Sigmoid colon (tissue), 7 donors: ENCODE results near the gene SP140L. TPM values are rescaled to one million over a fixed set of nuclear protein-coding genes. Genes with fewer than 3 reads are reported as not detected.
"Not testable (repeated sequence)": the region's sequence is repeated elsewhere in the genome, so short reads cannot be mapped to it uniquely, and the experiment has no call there.

Experiments used
- DNase-seq: peaks from one replicate; pipeline ENCODE4 v3.0.0-alpha.2; 2019
- H3K27ac ChIP-seq, 4 donors: fragments of 200-600 bp; sonication (generic); one replicate each; pipeline ENCODE4 v1.5.1; 2016 to 2019; ENCODE audit warnings: mild to moderate bottlenecking in 1 of 4
- H3K27me3 ChIP-seq, 3 donors: fragments of 200-600 bp; sonication (generic); one replicate each; pipeline ENCODE4 v1.5.1; 2019; ENCODE audit warnings: mild to moderate bottlenecking in 1 of 3
- H3K36me3 ChIP-seq, 4 donors: fragments of 200-600 bp; sonication (generic); one replicate each; pipeline ENCODE4 v1.5.1; 2016 to 2019
- H3K4me1 ChIP-seq, 4 donors: fragments of 200-600 bp; sonication (generic); one replicate each; pipeline ENCODE4 v1.5.1; 2017 to 2019
- H3K4me3 ChIP-seq, 4 donors: fragments of 200-600 bp; sonication (generic); one replicate each; pipeline ENCODE4 v1.5.1; 2017 to 2019; ENCODE audit warnings: mild to moderate bottlenecking in 2 of 4, moderate library complexity in 1 of 4
- H3K9me3 ChIP-seq, 4 donors: fragments of 200-600 bp in 3 of 4; sonication (generic) in 3 of 4; one replicate each; pipeline versions ENCODE4 v1.5.1 to v1.6.1; 2013 to 2019
- CTCF ChIP-seq, 4 experiments: fragments of 450-650 bp in 3 of 4; fragments of 200-600 bp in 1 of 4; IDR thresholded peaks; one replicate each; pipeline ENCODE4 v1.5.1; 2016 to 2019; ENCODE audit warnings: antibody characterized with exemption in 4 of 4, mild to moderate bottlenecking in 3 of 4, moderate library complexity in 2 of 4
- EP300 ChIP-seq, 4 donors: sonication (generic); formaldehyde crosslinking; IDR thresholded peaks; one replicate each; pipeline ENCODE4 v1.6.1; 2017; ENCODE audit warnings: antibody characterized with exemption in 4 of 4
- POLR2A ChIP-seq, 2 donors: fragments of 450-650 bp; IDR thresholded peaks; one replicate each; pipeline ENCODE4 v1.6.1; 2016; ENCODE audit warnings: antibody characterized with exemption in 2 of 2, mild to moderate bottlenecking in 2 of 2, moderate library complexity in 2 of 2
- POLR2AphosphoS5 ChIP-seq, 4 donors: sonication (generic); formaldehyde crosslinking; IDR thresholded peaks; one replicate each; pipeline ENCODE4 v1.6.1; 2017; ENCODE audit warnings: antibody characterized with exemption in 4 of 4
- WGBS, 2 donors: extraction: QIAGEN DNeasy Blood & Tissue Kit; methylation state at CpG; one replicate each; pipeline ENCODE4 v1.1.7; 2013; 5-methylcytosine and 5-hydroxymethylcytosine counted together
- intact Hi-C: fragments of 100-400 bp; cut with DNase I; formaldehyde crosslinking; loops from one replicate; pipeline ENCODE4 v1.15.1; 2023
- polyA plus RNA-seq, 3 donors: library from polyadenylated mRNA; stranded (reverse); fragments of 200-250 nt; gene quantifications; one replicate each; pipeline ENCODE4 v1.2.3, GENCODE V29; 2013
- total RNA-seq, 4 donors: library from RNA; depleted of rRNA; stranded (reverse); fragments of >200 nt; gene quantifications; one replicate each; pipeline ENCODE4 v1.1.0, GENCODE V29; 2016
- donor health status: healthy with polysubstance abuse.
- donor health status: Bipolar disorder and iron deficiency.
- donor health status: healthy.

The SP140L gene
- total and polyA plus RNA-seq, 7 donors, result 4.3 to 28.2 (median 8.2) TPM

- no peak for TF ChIP-seq EP300 (IDR thresholded peaks at IDR 0.05)
- no peak for TF ChIP-seq CTCF (IDR thresholded peaks at IDR 0.05)
- no peak for TF ChIP-seq POLR2A (IDR thresholded peaks at IDR 0.05)
- no peak for TF ChIP-seq POLR2AphosphoS5 (IDR thresholded peaks at IDR 0.05)
- Histone ChIP-seq H3K27ac (no peak overlapping the region), H3K4me3 (no peak overlapping the region), H3K27me3 (no peaks in the 10 kb centered on the region), H3K36me3 (no peaks in the 10 kb centered on the region), H3K4me1 (no peaks in the 10 kb centered on the region), H3K9me3 (peaks cover 0 to 2% (median 0%) of the 10 kb centered on the region in 4 donors)
- DNase-seq, result no peak
- intact Hi-C loops, result no loop called here
- WGBS, 2 donors, result 92 to 96% methylated on average over 12 of the region's 12 CpGs
Measured at GRCh38 chr2:230308402-230309000, 18.5 kb upstream of the SP140L start.

- H3K27ac ChIP-seq, intact Hi-C loops: not testable (repeated sequence)
Measured at GRCh38 chr2:230310792-230311191, 16.2 kb upstream of the SP140L start.

GRCh38 chr2:230311634-230312033 is 15.4 kb upstream of the SP140L start:
- H3K4me1 ChIP-seq, H3K36me3 ChIP-seq, H3K27me3 ChIP-seq, DNase-seq, H3K9me3 ChIP-seq, intact Hi-C loops, H3K4me3 ChIP-seq, H3K27ac ChIP-seq: not testable (repeated sequence)
- 90 to 91% methylated on average over 1 of the region's 1 CpG for WGBS, 2 donors

More at GRCh38 chr2:230310792-230311191, 16.2 kb upstream of the SP140L start:
- not testable (repeated sequence) for H3K4me1 ChIP-seq, H3K9me3 ChIP-seq, H3K4me3 ChIP-seq, DNase-seq, H3K36me3 ChIP-seq, H3K27me3 ChIP-seq
- WGBS, 2 donors, result 95 to 97% methylated on average over 1 of the region's 5 CpGs

- Histone ChIP-seq H3K4me1 (no peaks in the 10 kb centered on the region), H3K36me3 (no peaks in the 10 kb centered on the region), H3K4me3 (no peak overlapping the region), H3K27me3 (no peaks in the 10 kb centered on the region), H3K9me3 (no peaks in the 10 kb centered on the region), H3K27ac (no peak overlapping the region)
- TF ChIP-seq EP300 (IDR thresholded peaks at IDR 0.05) (no peak), POLR2A (IDR thresholded peaks at IDR 0.05) (no peak), CTCF (IDR thresholded peaks at IDR 0.05) (no peak), POLR2AphosphoS5 (IDR thresholded peaks at IDR 0.05) (no peak)
- WGBS, 2 donors, result 95 to 96% methylated on average over 2 of the region's 2 CpGs
- intact Hi-C loops, result no loop called here
- no peak for DNase-seq
Measured at GRCh38 chr2:230312638-230313037, 14.4 kb upstream of the SP140L start.

GRCh38 chr2:230317366-230317765 is 9.6 kb upstream of the SP140L start:
- Histone ChIP-seq H3K27ac (no peak overlapping the region), H3K9me3 (peaks cover 0 to 5% (median 0%) of the 10 kb centered on the region in 4 donors), H3K36me3 (no peaks in the 10 kb centered on the region), H3K4me3 (no peak overlapping the region), H3K27me3 (no peaks in the 10 kb centered on the region), H3K4me1 (no peaks in the 10 kb centered on the region)
- intact Hi-C loops, result no loop called here
- no peak for DNase-seq
- TF ChIP-seq POLR2AphosphoS5 (IDR thresholded peaks at IDR 0.05), result no peak
- TF ChIP-seq POLR2A (IDR thresholded peaks at IDR 0.05), result no peak
- no peak for TF ChIP-seq CTCF (IDR thresholded peaks at IDR 0.05)
- WGBS, 2 donors, result 92 to 95% methylated on average over 3 of the region's 3 CpGs
